GM18505 (cell line): ENCODE data around the gene CDK3.
"Not testable (repeated sequence)": the region's sequence is repeated elsewhere in the genome, so short reads cannot be mapped to it uniquely, and the experiment has no call there.

Experiments
- ATAC-seq: cut with Tn5 transposase; IDR thresholded peaks from one replicate; pipeline ENCODE4 v1.9.1; 2021; ENCODE audit not compliant: unreplicated experiment
- POLR2A ChIP-seq: IDR thresholded peaks from 4 replicates; pipeline ENCODE4 v1.6.1; 2011; ENCODE audit warnings: borderline replicate concordance; ENCODE audit not compliant: insufficient read depth, insufficient read length; ENCODE audit errors: extremely low read depth

The CDK3 gene

DNA sequence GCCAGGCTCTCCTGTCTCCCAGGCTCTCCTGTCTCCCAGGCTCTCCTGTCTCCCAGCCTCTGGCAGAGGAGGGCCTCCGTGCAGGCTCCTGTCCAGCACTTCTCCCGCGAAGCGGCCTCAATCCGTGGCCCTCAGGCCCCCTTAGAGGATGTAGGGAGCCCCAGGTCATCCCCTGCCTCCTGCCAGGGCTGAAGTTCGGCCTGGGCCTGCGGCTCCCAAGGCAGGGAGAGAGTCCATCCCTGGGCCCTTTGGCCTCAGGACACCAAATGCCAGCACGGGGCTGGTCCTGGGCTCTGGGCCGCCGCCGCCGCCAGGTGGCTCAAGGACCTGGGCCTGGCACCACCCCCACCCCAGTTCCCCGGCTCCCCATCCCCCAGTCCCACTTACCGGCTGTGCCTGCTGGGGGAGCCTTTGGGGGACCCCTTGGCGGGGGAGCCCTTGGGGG, 26.1 kb downstream of the CDK3 start:
- ATAC-seq: no peak
- no peak for TF ChIP-seq POLR2A

DNA sequence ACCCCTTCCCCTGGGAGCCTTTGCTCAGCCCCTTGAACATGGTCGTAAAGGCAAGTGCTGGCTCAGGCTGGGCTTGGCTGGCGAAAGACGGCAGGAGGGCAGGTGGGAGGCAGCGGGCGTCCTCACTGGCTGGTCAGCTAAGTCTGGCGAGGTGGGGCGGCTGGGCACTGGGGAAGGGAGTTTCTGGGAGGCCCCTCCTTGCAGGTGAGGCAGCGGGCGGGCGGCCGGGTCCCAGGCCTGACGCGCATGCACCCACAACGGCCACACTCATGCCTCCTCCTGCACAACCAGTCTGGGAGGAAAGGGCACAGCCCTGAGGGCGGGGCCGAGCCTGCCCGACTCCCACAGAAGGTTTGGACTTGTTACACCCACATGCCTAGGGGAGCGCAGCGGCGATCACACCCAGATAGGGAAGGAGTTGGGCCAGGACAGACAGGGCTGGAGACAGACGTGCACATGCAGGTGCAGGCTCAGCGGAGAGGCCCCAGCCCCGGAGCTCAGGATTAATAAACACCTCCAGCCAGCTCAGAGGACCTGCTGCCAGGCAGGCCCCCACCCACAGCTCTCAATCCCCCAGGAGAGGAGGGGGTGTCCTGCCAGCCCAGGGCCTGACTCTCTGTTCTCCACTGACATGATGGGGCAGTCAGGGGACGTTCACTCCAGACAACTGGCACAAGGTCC, 26.6 kb downstream of the CDK3 start, which contains the start of gene EVPL:
Gene EVPL (minus strand): TSS at position 148 of the 681 bp plus-strand sequence. CDS start 108 bp downstream, at position 40.
- ATAC-seq: no peak
- TF ChIP-seq POLR2A: no peak

GRCh38 chr17:76032073-76032779, 31.6 kb downstream of the CDK3 start:
- ATAC-seq: no peak
- TF ChIP-seq POLR2A: no peak

DNA sequence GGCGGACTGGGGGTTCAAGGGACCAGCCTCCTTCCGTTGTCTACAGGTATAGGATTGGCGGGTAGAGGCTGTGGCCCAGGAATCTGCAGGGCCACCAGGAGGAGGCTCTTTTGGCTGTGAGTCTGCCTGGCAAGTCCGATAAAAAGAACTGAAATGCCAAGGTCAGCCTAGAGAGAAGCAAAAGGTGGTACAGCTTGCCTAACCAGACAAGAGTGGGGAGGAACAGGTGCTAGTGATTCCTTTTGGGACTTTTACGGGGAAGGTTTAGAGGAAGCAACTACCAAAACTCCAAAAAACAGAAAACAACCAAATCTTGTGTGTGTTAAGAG, 32.1 kb downstream of the CDK3 start:
- ATAC-seq: no peak
- TF ChIP-seq POLR2A: no peak

- ATAC-seq: no peak
- no peak for TF ChIP-seq POLR2A
Measured at GRCh38 chr17:76033139-76033538, 32.5 kb downstream of the CDK3 start.

- TF ChIP-seq POLR2A: no peak
- no peak for ATAC-seq
Measured at GRCh38 chr17:76034428-76035350, 34.0 kb downstream of the CDK3 start.

- no peak for ATAC-seq
- TF ChIP-seq POLR2A: no peak
Measured at GRCh38 chr17:76036497-76037261, 36.0 kb downstream of the CDK3 start.

GRCh38 chr17:76038050-76038449, 37.4 kb downstream of the CDK3 start:
- no peak for ATAC-seq
- TF ChIP-seq POLR2A: no peak

DNA sequence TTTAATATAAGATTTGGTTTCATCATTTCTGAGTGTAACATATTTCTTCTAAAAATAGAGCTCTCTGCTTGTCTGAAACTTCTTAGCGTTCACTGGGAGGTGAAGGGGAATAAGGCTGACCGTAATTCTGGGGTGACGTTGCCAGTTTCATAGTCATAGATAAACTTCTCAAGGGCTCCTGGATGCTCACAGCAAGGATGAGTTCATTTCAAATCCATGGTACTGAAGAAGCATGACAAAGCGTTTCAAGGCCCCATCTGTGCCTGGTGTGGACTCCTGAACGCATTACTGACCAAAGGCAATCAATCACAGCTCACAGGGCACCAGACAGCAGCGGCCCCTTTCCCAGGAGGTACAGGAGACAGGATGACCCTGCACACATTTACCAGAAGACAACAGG, 38.5 kb downstream of the CDK3 start:
- no peak for ATAC-seq
- no peak for TF ChIP-seq POLR2A

DNA sequence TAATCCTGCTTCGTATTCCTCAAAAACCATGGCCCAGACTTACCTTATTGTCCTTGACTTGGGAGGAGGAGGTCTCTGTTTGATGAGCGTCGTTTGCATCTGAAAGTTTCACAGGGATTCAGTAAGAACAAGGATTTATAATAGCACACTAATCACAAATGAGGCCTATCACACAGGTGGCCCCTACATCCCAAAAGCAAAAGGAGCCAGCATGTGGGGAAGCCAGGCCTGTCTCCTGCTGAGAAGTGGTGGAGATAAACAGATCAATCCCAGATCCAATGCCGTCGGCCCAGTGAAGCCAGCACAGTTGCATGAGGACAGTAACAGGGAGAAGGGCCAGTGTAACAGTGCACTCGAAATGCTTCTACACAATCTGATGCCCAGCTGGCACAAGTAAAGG, 39.7 kb downstream of the CDK3 start:
- ATAC-seq: no peak
- TF ChIP-seq POLR2A: no peak

DNA sequence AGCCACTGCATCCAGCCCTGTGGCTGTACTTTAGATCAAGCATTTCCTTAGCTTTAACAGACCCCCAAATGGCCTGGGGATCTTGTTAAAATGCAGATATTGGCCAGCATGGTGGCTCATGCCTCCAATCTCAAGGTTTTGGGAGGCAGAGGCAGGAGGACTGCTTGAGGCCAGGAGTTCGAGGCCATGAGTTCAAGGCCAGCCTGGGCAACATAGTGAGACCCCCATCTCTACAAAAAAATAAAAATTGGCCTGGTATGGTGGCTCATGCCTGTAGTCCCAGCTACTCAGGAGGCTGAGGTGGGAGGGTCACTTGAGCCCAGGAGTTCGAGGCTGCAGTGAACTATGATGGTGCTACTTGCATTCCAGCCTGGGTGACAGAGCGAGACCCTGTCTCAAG, 42.2 kb downstream of the CDK3 start:
- not testable (repeated sequence) for ATAC-seq

GRCh38 chr17:76044475-76045007, 43.9 kb downstream of the CDK3 start:
- not testable (repeated sequence) for ATAC-seq

- ATAC-seq: no peak
- TF ChIP-seq POLR2A: no peak
Measured at GRCh38 chr17:76046064-76046463, 45.4 kb downstream of the CDK3 start.
